NCI-H146 treated with DMSO at 0.1 percent for 48 hours (cell line): ENCODE results near the gene STIP1.
"Not testable (repeated sequence)": the region's sequence is repeated elsewhere in the genome, so short reads cannot be mapped to it uniquely, and the experiment has no call there.

Experiments used
- DNase-seq: peaks from one replicate; lab custom pipeline; 2025; ENCODE audit not compliant: unreplicated experiment; lab: John Stamatoyannopoulos, UW

STIP1 gene

GRCh38 chr11:64234647-64235379 lies 48.8 kb downstream of the STIP1 start:
- DNase-seq = no peak

- DNase-seq = no peak
These were observed 49.6 kb downstream of the STIP1 start for GRCh38 chr11:64235437-64236161.

- peak; percentile 89 for DNase-seq
These were observed 51.5 kb downstream of the STIP1 start for GRCh38 chr11:64237484-64237951.

- peak; percentile 13 for DNase-seq
These were observed 52.1 kb downstream of the STIP1 start for GRCh38 chr11:64238076-64238475.

GRCh38 chr11:64238999-64239398 lies 53.0 kb downstream of the STIP1 start:
- no peak for DNase-seq

GRCh38 chr11:64239662-64240434 lies 53.9 kb downstream of the STIP1 start:
- DNase-seq = no peak

- peak; percentile 83 for DNase-seq
These were observed 54.7 kb downstream of the STIP1 start, which contains the start of gene FKBP2 for GRCh38 chr11:64240435-64241240. Gene FKBP2 (plus strand): TSS chr11:64241095. CDS start chr11:64242388, 1,293 bp downstream.

- no peak for DNase-seq
These were observed 55.2 kb downstream of the STIP1 start for GRCh38 chr11:64241241-64241490.

GRCh38 chr11:64241491-64242374 lies 55.8 kb downstream of the STIP1 start:
- DNase-seq = peak; percentile 97

- no peak for DNase-seq
These were observed 57.4 kb downstream of the STIP1 start for GRCh38 chr11:64243236-64243854.

- DNase-seq = no peak
These were observed 58.1 kb downstream of the STIP1 start for GRCh38 chr11:64244107-64244506.

- DNase-seq = no peak
These were observed 59.0 kb downstream of the STIP1 start for GRCh38 chr11:64244966-64245365.

GRCh38 chr11:64245401-64245796 lies 59.4 kb downstream of the STIP1 start:
- no peak for DNase-seq

- no peak for DNase-seq
These were observed 60.0 kb downstream of the STIP1 start for GRCh38 chr11:64245797-64246620.

GRCh38 chr11:64246621-64246870 lies 60.6 kb downstream of the STIP1 start:
- DNase-seq = not testable (repeated sequence)

- peak; percentile 60 for DNase-seq
These were observed 61.1 kb downstream of the STIP1 start, which contains the start of gene PPP1R14B for GRCh38 chr11:64246871-64247728. Gene PPP1R14B (minus strand): TSS chr11:64246943. CDS start chr11:64246673, 270 bp downstream.

- DNase-seq = no peak
These were observed 62.0 kb downstream of the STIP1 start for GRCh38 chr11:64247729-64248531.
